Measurements from ENCODE around the gene FILIP1L.

Gene FILIP1L

GRCh38 chr3:100069472-100069871, 44.8 kb downstream of the FILIP1L start:
- Histone ChIP-seq H3K9ac (ENCODE audit: low read depth, low read length) (no peak overlapping the region), H3K36me3 (ENCODE audit: insufficient read depth, low read length) (no peaks in the 10 kb centered on the region), H3K79me2 (ENCODE audit: insufficient read depth, low read length) (no peaks in the 10 kb centered on the region), H3K4me1 (ENCODE audit: insufficient read depth, low read length) (peaks cover 31% of the 10 kb centered on the region), H3K4me2 (ENCODE audit: insufficient read depth, low read length) (no peak overlapping the region), H4K20me1 (ENCODE audit: insufficient read depth, low read length) (no peaks in the 10 kb centered on the region), H3K4me3 (ENCODE audit: low read depth in 1 of 2, low read length in 2 of 2) (no peak overlapping the region), H2AFZ (ENCODE audit: low read depth, low read length) (no peak overlapping the region), H3K9me3 (ENCODE audit: insufficient read depth, low read length, severe bottlenecking) (no peaks in the 10 kb centered on the region), H3K27me3 (ENCODE audit: insufficient read depth, low read length, poor library complexity) (no peaks in the 10 kb centered on the region), H3K27ac (ENCODE audit: low read length) (no peak overlapping the region)
- ATAC-seq (ENCODE audit: insufficient read depth, low read depth) (no peak), DNase-seq (no peak)
- TF ChIP-seq, protein P1, sequence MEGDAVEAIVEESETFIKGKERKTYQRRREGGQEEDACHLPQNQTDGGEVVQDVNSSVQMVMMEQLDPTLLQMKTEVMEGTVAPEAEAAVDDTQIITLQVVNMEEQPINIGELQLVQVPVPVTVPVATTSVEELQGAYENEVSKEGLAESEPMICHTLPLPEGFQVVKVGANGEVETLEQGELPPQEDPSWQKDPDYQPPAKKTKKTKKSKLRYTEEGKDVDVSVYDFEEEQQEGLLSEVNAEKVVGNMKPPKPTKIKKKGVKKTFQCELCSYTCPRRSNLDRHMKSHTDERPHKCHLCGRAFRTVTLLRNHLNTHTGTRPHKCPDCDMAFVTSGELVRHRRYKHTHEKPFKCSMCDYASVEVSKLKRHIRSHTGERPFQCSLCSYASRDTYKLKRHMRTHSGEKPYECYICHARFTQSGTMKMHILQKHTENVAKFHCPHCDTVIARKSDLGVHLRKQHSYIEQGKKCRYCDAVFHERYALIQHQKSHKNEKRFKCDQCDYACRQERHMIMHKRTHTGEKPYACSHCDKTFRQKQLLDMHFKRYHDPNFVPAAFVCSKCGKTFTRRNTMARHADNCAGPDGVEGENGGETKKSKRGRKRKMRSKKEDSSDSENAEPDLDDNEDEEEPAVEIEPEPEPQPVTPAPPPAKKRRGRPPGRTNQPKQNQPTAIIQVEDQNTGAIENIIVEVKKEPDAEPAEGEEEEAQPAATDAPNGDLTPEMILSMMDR (IDR thresholded peaks at IDR 0.05; ENCODE audit: borderline replicate concordance, extremely low read depth, low read length, poor library complexity, severe bottlenecking), result no peak
- TF ChIP-seq EZH2 (IDR thresholded peaks at IDR 0.05; ENCODE audit: borderline replicate concordance, low read depth, low read length, severe bottlenecking), result no peak

- ATAC-seq (ENCODE audit: insufficient read depth, low read depth), result peak; percentile 86
- Histone ChIP-seq H3K4me1 (ENCODE audit: insufficient read depth, low read length) (peaks cover 25% of the 10 kb centered on the region), H3K79me2 (ENCODE audit: insufficient read depth, low read length) (no peaks in the 10 kb centered on the region), H2AFZ (ENCODE audit: low read depth, low read length) (peak overlapping the region; percentile 2; the same call in 1 of the 2 replicates), H3K36me3 (ENCODE audit: insufficient read depth, low read length) (no peaks in the 10 kb centered on the region), H3K27me3 (ENCODE audit: insufficient read depth, low read length, poor library complexity) (no peaks in the 10 kb centered on the region), H3K27ac (ENCODE audit: low read length) (no peak overlapping the region), H3K4me3 (ENCODE audit: low read depth in 1 of 2, low read length in 2 of 2) (no peak overlapping the region), H4K20me1 (ENCODE audit: insufficient read depth, low read length) (no peaks in the 10 kb centered on the region), H3K4me2 (ENCODE audit: insufficient read depth, low read length) (peak overlapping the region; percentile 30; the same call in 1 of the 2 replicates), H3K9ac (ENCODE audit: low read depth, low read length) (no peak overlapping the region), H3K9me3 (ENCODE audit: insufficient read depth, low read length, severe bottlenecking) (no peaks in the 10 kb centered on the region)
- peak; percentile 84 for DNase-seq
- TF ChIP-seq, protein P1 (IDR thresholded peaks at IDR 0.05; ENCODE audit: borderline replicate concordance, extremely low read depth, low read length, poor library complexity, severe bottlenecking), result peak; percentile 88
- TF ChIP-seq EZH2 (IDR thresholded peaks at IDR 0.05; ENCODE audit: borderline replicate concordance, low read depth, low read length, severe bottlenecking), result no peak
Measured at GRCh38 chr3:100068826-100069225, 45.5 kb downstream of the FILIP1L start.

GRCh38 chr3:100067589-100067988, 46.7 kb downstream of the FILIP1L start:
- Histone ChIP-seq H3K27me3 (ENCODE audit: insufficient read depth, low read length, poor library complexity) (no peaks in the 10 kb centered on the region), H3K36me3 (ENCODE audit: insufficient read depth, low read length) (no peaks in the 10 kb centered on the region), H3K79me2 (ENCODE audit: insufficient read depth, low read length) (no peaks in the 10 kb centered on the region), H3K4me1 (ENCODE audit: insufficient read depth, low read length) (peaks cover 13% of the 10 kb centered on the region), H3K4me3 (ENCODE audit: low read depth in 1 of 2, low read length in 2 of 2) (no peak overlapping the region), H3K9ac (ENCODE audit: low read depth, low read length) (no peak overlapping the region), H3K9me3 (ENCODE audit: insufficient read depth, low read length, severe bottlenecking) (no peaks in the 10 kb centered on the region), H3K4me2 (ENCODE audit: insufficient read depth, low read length) (no peak overlapping the region), H4K20me1 (ENCODE audit: insufficient read depth, low read length) (no peaks in the 10 kb centered on the region), H2AFZ (ENCODE audit: low read depth, low read length) (no peak overlapping the region), H3K27ac (ENCODE audit: low read length) (no peak overlapping the region)
- TF ChIP-seq EZH2 (IDR thresholded peaks at IDR 0.05; ENCODE audit: borderline replicate concordance, low read depth, low read length, severe bottlenecking), result no peak
- TF ChIP-seq, protein P1 (IDR thresholded peaks at IDR 0.05; ENCODE audit: borderline replicate concordance, extremely low read depth, low read length, poor library complexity, severe bottlenecking), result no peak
- ATAC-seq (ENCODE audit: insufficient read depth, low read depth) (no peak), DNase-seq (no peak)
